ENCODE results near the gene PRSS57. TPM values are rescaled to one million over a fixed set of nuclear protein-coding genes. Genes with fewer than 3 reads are reported as not detected.

The PRSS57 gene
- total and polyA plus RNA-seq, 2 donors (not counting 1 experiment from before 2014, with no cell fraction given) = not detected

- no peak overlapping the region for H3K4me2 ChIP-seq (ENCODE audit: extremely low read depth, insufficient read depth, low read length)
These were observed 14.8 kb upstream of the PRSS57 start for GRCh38 chr19:709965-710571.

GRCh38 chr19:709196-709964 lies 14.1 kb upstream of the PRSS57 start:
- Histone ChIP-seq H3K4me1 (ENCODE audit: control insufficient read depth, extremely low read depth, insufficient read depth, low read length) (peaks cover 4% of the 10 kb centered on the region), H3K79me2 (ENCODE audit: control insufficient read depth, insufficient read depth, low read length) (no peaks in the 10 kb centered on the region), H3K27me3 (ENCODE audit: control insufficient read depth, insufficient read depth, low read length) (peaks cover 16% of the 10 kb centered on the region), H3K4me3 (replicated peaks in 1 of 4; ENCODE audit: control extremely low read depth in 1 of 4, insufficient read depth in 1 of 4, low read depth in 3 of 4, low read length in 4 of 4) (peak overlapping the region in 3 of 4 experiments; percentile 10 to 59 (median 50)), H3K27ac (ENCODE audit: insufficient read depth, low read length) (no peak overlapping the region), H3K4me2 (ENCODE audit: extremely low read depth, insufficient read depth, low read length) (no peak overlapping the region), H3K9ac (ENCODE audit: insufficient read depth, low read length) (no peak overlapping the region), H3K9me3 (ENCODE audit: control insufficient read depth, insufficient read depth, low read depth, low read length) (no peaks in the 10 kb centered on the region), H2AFZ (ENCODE audit: low read length) (no peak overlapping the region), H4K20me1 (ENCODE audit: control insufficient read depth, extremely low read depth, insufficient read depth, low read length) (no peaks in the 10 kb centered on the region), H3K36me3 (ENCODE audit: control insufficient read depth, insufficient read depth, low read length) (no peaks in the 10 kb centered on the region)
- DNase-seq (ENCODE audit: low read depth in 2 of 2) = no peak
- TF ChIP-seq CTCF (conservative IDR thresholded peaks at IDR 0.05 in 1 of 2, IDR thresholded peaks at IDR 0.05 in 1 of 2; ENCODE audit: low read depth in 1 of 2, low read length in 2 of 2) (no peak), EZH2 (IDR thresholded peaks at IDR 0.05; ENCODE audit: low read length, missing control alignments) (peak; percentile 74)

More at GRCh38 chr19:709965-710571, 14.8 kb upstream of the PRSS57 start:
- no peak for DNase-seq (ENCODE audit: low read depth in 2 of 2)
- Histone ChIP-seq H3K27ac (ENCODE audit: insufficient read depth, low read length) (no peak overlapping the region), H3K4me1 (ENCODE audit: control insufficient read depth, extremely low read depth, insufficient read depth, low read length) (peaks cover 4% of the 10 kb centered on the region), H3K79me2 (ENCODE audit: control insufficient read depth, insufficient read depth, low read length) (no peaks in the 10 kb centered on the region), H3K9me3 (ENCODE audit: control insufficient read depth, insufficient read depth, low read depth, low read length) (no peaks in the 10 kb centered on the region), H3K4me3 (replicated peaks in 1 of 4; ENCODE audit: control extremely low read depth in 1 of 4, insufficient read depth in 1 of 4, low read depth in 3 of 4, low read length in 4 of 4) (peak overlapping the region in 2 of 4 experiments; percentile 50 to 59), H4K20me1 (ENCODE audit: control insufficient read depth, extremely low read depth, insufficient read depth, low read length) (no peaks in the 10 kb centered on the region), H3K36me3 (ENCODE audit: control insufficient read depth, insufficient read depth, low read length) (no peaks in the 10 kb centered on the region), H2AFZ (ENCODE audit: low read length) (no peak overlapping the region), H3K27me3 (ENCODE audit: control insufficient read depth, insufficient read depth, low read length) (peaks cover 16% of the 10 kb centered on the region), H3K9ac (ENCODE audit: insufficient read depth, low read length) (no peak overlapping the region)
- TF ChIP-seq CTCF (conservative IDR thresholded peaks at IDR 0.05 in 1 of 2, IDR thresholded peaks at IDR 0.05 in 1 of 2; ENCODE audit: low read depth in 1 of 2, low read length in 2 of 2) = no peak
- peak; percentile 62 for TF ChIP-seq EZH2 (IDR thresholded peaks at IDR 0.05; ENCODE audit: low read length, missing control alignments)
